PC-9 (cell line): ENCODE data around the gene SKI.

Experiments used
- EZH2 ChIP-seq: fragments of 200-600 bp; sonication (generic); IDR thresholded peaks from 2 replicates; pipeline ENCODE4 v1.8.0; 2017; ENCODE audit warnings: antibody characterized with exemption, low read depth
- TF ChIP-seq, protein P1 (sequence below): fragments of 200-600 bp; sonication (generic); conservative IDR thresholded peaks from 2 replicates; pipeline ENCODE4 v1.6.1; 2017; ENCODE audit warnings: mixed run types, antibody characterized with exemption, mild to moderate bottlenecking, moderate library complexity

- TF ChIP-seq, protein P1, sequence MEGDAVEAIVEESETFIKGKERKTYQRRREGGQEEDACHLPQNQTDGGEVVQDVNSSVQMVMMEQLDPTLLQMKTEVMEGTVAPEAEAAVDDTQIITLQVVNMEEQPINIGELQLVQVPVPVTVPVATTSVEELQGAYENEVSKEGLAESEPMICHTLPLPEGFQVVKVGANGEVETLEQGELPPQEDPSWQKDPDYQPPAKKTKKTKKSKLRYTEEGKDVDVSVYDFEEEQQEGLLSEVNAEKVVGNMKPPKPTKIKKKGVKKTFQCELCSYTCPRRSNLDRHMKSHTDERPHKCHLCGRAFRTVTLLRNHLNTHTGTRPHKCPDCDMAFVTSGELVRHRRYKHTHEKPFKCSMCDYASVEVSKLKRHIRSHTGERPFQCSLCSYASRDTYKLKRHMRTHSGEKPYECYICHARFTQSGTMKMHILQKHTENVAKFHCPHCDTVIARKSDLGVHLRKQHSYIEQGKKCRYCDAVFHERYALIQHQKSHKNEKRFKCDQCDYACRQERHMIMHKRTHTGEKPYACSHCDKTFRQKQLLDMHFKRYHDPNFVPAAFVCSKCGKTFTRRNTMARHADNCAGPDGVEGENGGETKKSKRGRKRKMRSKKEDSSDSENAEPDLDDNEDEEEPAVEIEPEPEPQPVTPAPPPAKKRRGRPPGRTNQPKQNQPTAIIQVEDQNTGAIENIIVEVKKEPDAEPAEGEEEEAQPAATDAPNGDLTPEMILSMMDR: no peak
- TF ChIP-seq EZH2: no peak
Observed at GRCh38 chr1:2194319-2194897, 33.7 kb upstream of the SKI start, which contains the start of gene FAAP20.
